IMR-90 (cell line): ENCODE data around the gene SLC25A21.

ENCODE experiments used
- BHLHE40 ChIP-seq: fragments of 150-350 bp; IDR thresholded peaks from 2 replicates; pipeline ENCODE4 v1.6.1; 2016; ENCODE audit warnings: mild to moderate bottlenecking, low read depth, low read length
- CEBPB ChIP-seq: IDR thresholded peaks from 2 replicates; pipeline ENCODE4 v1.6.1; 2012; ENCODE audit warnings: low read depth, low read length, improper control_type of control experiment
- FOS ChIP-seq: fragments of 150-350 bp; IDR thresholded peaks from 2 replicates; pipeline ENCODE4 v1.6.1; 2016; ENCODE audit warnings: low read depth, low read length
- MAFK ChIP-seq: IDR thresholded peaks from 2 replicates; pipeline ENCODE4 v1.6.1; 2012; ENCODE audit warnings: low read depth, low read length, improper control_type of control experiment
- MAZ ChIP-seq: IDR thresholded peaks from 2 replicates; pipeline ENCODE4 v1.6.1; 2012; ENCODE audit warnings: low read depth, mild to moderate bottlenecking, low read length, improper control_type of control experiment, moderate library complexity, borderline replicate concordance
- MXI1 ChIP-seq: IDR thresholded peaks from 2 replicates; pipeline ENCODE4 v1.6.1; 2012; ENCODE audit warnings: low read depth, mild to moderate bottlenecking, low read length, moderate library complexity, borderline replicate concordance
- POLR2A ChIP-seq: IDR thresholded peaks from 2 replicates; pipeline ENCODE4 v1.6.1; 2012; ENCODE audit warnings: mild to moderate bottlenecking, low read depth, low read length
- RAD21 ChIP-seq: IDR thresholded peaks from 2 replicates; pipeline ENCODE4 v1.6.1; 2012; ENCODE audit warnings: low read length, improper control_type of control experiment
- RFX5 ChIP-seq: IDR thresholded peaks from 2 replicates; pipeline ENCODE4 v1.8.0; 2012; ENCODE audit warnings: low read depth, mild to moderate bottlenecking, low read length, moderate library complexity
- USF2 ChIP-seq: fragments of 150-350 bp; IDR thresholded peaks from 2 replicates; pipeline ENCODE4 v1.6.1; 2017; ENCODE audit warnings: mild to moderate bottlenecking, antibody characterized with exemption, low read length, low read depth
- TF ChIP-seq, protein P1 (sequence below): conservative IDR thresholded peaks from 2 replicates; pipeline ENCODE4 v1.5.1; 2012; ENCODE audit warnings: mild to moderate bottlenecking, low read depth, low read length, improper control_type of control experiment
- TF ChIP-seq, protein P2 (sequence below): fragments of 150-350 bp; IDR thresholded peaks from 2 replicates; pipeline ENCODE4 v1.6.1; 2016; ENCODE audit warnings: low read depth, mild to moderate bottlenecking, low read length, moderate library complexity, borderline replicate concordance

GRCh38 chr14:37196604-37197420 is 24.4 kb upstream of the SLC25A21 start:
- TF ChIP-seq, protein P1, sequence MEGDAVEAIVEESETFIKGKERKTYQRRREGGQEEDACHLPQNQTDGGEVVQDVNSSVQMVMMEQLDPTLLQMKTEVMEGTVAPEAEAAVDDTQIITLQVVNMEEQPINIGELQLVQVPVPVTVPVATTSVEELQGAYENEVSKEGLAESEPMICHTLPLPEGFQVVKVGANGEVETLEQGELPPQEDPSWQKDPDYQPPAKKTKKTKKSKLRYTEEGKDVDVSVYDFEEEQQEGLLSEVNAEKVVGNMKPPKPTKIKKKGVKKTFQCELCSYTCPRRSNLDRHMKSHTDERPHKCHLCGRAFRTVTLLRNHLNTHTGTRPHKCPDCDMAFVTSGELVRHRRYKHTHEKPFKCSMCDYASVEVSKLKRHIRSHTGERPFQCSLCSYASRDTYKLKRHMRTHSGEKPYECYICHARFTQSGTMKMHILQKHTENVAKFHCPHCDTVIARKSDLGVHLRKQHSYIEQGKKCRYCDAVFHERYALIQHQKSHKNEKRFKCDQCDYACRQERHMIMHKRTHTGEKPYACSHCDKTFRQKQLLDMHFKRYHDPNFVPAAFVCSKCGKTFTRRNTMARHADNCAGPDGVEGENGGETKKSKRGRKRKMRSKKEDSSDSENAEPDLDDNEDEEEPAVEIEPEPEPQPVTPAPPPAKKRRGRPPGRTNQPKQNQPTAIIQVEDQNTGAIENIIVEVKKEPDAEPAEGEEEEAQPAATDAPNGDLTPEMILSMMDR: no peak
- TF ChIP-seq POLR2A (no peak), RFX5 (no peak), FOS (no peak), BHLHE40 (no peak), MAFK (no peak), USF2 (no peak), RAD21 (no peak), CEBPB (no peak), MAZ (no peak), MXI1 (no peak)
- TF ChIP-seq, protein P2, sequence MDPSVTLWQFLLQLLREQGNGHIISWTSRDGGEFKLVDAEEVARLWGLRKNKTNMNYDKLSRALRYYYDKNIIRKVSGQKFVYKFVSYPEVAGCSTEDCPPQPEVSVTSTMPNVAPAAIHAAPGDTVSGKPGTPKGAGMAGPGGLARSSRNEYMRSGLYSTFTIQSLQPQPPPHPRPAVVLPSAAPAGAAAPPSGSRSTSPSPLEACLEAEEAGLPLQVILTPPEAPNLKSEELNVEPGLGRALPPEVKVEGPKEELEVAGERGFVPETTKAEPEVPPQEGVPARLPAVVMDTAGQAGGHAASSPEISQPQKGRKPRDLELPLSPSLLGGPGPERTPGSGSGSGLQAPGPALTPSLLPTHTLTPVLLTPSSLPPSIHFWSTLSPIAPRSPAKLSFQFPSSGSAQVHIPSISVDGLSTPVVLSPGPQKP: no peak
